GM10266 (cell line): ENCODE results near the gene MYO9B.

Source experiments
- DNase-seq: peaks from one replicate; pipeline ENCODE4 v3.0.0; 2012; ENCODE audit errors: extremely low spot score
- TF ChIP-seq, protein P1 (sequence below): IDR thresholded peaks from 2 replicates; pipeline ENCODE4 v1.5.1; 2012; ENCODE audit warnings: mild to moderate bottlenecking, low read depth; ENCODE audit not compliant: control insufficient read depth, insufficient read depth; ENCODE audit errors: missing control alignments

MYO9B gene, protein sequence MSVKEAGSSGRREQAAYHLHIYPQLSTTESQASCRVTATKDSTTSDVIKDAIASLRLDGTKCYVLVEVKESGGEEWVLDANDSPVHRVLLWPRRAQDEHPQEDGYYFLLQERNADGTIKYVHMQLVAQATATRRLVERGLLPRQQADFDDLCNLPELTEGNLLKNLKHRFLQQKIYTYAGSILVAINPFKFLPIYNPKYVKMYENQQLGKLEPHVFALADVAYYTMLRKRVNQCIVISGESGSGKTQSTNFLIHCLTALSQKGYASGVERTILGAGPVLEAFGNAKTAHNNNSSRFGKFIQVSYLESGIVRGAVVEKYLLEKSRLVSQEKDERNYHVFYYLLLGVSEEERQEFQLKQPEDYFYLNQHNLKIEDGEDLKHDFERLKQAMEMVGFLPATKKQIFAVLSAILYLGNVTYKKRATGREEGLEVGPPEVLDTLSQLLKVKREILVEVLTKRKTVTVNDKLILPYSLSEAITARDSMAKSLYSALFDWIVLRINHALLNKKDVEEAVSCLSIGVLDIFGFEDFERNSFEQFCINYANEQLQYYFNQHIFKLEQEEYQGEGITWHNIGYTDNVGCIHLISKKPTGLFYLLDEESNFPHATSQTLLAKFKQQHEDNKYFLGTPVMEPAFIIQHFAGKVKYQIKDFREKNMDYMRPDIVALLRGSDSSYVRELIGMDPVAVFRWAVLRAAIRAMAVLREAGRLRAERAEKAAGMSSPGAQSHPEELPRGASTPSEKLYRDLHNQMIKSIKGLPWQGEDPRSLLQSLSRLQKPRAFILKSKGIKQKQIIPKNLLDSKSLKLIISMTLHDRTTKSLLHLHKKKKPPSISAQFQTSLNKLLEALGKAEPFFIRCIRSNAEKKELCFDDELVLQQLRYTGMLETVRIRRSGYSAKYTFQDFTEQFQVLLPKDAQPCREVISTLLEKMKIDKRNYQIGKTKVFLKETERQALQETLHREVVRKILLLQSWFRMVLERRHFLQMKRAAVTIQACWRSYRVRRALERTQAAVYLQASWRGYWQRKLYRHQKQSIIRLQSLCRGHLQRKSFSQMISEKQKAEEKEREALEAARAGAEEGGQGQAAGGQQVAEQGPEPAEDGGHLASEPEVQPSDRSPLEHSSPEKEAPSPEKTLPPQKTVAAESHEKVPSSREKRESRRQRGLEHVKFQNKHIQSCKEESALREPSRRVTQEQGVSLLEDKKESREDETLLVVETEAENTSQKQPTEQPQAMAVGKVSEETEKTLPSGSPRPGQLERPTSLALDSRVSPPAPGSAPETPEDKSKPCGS (N-terminal part only)

DNA sequence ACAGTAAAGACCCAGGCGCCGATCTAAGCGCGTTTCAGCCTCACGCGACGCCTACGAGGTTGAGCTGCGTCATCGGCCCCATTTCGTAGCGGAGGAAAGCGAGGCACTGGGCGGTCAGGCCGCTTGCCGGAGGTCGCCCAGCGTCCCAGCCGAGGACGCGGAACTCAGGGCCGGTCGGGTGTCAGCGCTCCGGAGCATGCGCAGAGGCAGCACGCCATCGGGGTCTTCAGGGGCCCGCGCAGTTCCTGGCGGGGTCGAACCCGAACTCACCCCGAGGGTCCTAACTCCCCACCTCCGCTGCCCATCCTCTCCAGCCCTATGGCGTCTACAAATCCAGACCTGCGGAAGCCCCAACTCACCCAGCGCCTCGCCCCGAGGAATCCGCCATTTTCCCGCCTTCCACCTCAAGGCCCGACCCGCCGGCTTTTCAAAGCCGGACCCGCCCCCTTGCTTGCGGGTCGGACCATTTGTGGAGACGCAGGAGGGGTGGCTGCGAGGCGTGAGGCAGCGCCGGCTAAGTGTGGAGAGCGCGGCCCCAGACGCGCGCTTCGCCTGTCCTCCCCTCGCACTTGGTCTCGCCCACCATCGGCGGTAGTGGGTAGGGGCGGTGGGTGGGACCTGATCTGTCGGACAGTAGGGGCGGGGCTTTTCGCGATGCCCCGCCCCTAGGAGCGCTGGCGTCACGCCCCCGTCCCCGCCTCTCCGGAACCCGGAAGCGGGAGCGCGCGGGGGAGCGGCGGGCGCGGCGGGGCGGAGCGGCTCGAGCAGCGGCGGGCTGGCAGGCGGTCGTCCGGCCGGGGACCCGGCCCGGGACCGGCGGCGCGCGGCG lies at the start of gene MYO9B, which contains the start of gene HAUS8:
MYO9B (plus strand) TSS at position 743 of the 829 bp plus-strand sequence. CDS start 25,941 bp downstream, outside the sequence.
HAUS8 (minus strand) TSS at position 418 of the 829 bp plus-strand sequence; CDS start at position 388, 30 bp downstream.
- TF ChIP-seq, protein P1, sequence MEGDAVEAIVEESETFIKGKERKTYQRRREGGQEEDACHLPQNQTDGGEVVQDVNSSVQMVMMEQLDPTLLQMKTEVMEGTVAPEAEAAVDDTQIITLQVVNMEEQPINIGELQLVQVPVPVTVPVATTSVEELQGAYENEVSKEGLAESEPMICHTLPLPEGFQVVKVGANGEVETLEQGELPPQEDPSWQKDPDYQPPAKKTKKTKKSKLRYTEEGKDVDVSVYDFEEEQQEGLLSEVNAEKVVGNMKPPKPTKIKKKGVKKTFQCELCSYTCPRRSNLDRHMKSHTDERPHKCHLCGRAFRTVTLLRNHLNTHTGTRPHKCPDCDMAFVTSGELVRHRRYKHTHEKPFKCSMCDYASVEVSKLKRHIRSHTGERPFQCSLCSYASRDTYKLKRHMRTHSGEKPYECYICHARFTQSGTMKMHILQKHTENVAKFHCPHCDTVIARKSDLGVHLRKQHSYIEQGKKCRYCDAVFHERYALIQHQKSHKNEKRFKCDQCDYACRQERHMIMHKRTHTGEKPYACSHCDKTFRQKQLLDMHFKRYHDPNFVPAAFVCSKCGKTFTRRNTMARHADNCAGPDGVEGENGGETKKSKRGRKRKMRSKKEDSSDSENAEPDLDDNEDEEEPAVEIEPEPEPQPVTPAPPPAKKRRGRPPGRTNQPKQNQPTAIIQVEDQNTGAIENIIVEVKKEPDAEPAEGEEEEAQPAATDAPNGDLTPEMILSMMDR, result no peak
- DNase-seq, result peak; percentile 98

DNA sequence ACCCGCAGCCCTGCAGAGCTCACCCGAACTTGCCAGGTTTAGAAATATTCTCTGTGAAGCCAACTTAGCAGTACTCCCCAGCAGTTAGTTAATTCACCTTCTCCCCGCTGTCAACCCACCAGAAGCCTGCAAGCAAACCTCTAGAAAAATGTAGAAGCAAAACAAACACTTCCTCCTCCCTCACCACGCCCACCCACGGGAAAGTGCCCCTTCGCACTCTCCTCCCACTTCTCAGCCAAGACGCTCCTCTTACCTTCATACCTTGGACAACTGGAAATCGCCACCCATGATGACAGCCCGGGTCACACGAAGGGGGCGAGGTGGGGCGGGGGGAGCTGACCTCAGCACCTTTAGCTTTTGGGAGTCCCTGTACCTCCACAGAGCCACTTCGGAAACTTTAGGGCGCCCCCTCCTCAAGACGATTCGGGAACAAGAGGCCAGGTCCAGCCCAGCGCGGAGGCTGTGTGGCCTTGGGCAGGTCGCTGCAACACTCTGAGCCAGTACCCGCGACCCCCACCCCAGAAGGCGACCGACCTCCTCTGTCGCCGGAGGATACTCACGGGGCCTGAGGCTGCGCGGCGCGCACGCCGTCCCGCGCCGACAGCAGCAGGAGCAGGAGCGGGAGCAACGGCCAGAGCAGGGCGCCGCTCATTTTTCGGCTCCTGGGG lies 49.5 kb upstream of the MYO9B start:
- TF ChIP-seq, protein P1, result no peak
- DNase-seq, result no peak

DNA sequence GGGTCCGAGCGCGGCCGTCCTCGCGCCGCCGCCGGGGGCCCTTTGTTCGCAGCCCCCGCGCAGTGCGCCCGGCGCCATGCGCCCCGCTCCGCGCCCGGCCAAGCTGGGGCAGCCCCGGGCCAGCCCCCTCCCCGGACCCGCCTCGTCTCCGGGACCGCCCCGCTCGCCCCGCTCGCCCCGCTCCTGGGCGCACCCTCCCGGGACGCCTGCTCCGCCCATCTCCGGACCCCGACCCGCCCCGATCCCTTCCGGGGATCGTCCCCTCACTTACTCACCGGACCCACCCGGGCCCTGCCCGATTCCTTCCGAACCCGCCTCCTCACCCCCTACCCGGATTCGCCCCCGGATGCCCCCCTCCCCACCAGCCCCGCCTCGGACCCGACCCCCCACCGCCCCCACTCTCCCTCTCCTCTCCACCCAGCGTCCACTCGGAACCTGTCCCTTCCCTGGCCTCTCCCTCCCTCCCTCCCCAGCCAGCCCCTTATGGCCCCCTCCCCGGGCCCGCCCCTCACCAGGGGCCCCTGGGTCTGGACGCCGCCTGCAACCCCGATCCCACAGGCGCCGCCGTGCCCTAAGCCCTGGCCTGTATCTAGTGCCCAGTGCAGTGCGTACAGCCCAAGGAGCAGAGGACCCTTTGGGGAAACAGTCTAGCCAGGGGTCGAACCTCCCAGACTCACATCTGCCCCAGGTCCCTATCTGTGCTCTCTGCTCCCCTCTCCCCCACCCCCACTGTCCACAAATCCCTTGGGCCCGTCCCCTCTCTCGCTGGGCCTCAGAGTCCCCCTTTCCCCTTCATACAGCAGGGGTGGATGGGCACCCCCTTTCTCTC lies 48.7 kb upstream of the MYO9B start, which contains the start of gene CPAMD8:
CPAMD8 (minus strand) TSS at position 105 of the 829 bp plus-strand sequence. CDS start 168 bp downstream, outside the sequence.
- TF ChIP-seq, protein P1, result no peak
- no peak for DNase-seq

DNA sequence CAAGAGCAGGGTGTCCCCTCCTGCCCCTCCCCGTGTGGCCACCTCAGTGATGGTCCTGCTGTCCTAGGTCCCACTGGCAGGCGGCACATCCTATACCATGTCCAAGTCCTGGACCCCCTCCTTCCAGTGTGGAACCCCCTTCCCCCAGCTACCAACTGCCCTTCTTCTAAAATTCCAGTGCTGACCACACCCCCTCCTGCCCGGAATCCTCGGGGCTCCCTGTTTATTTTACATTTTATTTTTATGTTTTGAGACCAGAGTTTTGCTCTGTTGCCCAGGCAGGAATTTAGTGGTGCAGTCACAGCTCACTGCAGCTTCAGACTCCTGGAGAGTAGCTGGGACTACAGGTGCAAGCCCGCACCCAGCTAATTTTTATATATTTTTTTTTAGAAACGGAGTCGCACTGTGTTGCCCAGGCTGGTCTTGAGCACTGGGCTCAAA lies 48.0 kb upstream of the MYO9B start:
- DNase-seq, result no peak
- TF ChIP-seq, protein P1, result no peak

DNA sequence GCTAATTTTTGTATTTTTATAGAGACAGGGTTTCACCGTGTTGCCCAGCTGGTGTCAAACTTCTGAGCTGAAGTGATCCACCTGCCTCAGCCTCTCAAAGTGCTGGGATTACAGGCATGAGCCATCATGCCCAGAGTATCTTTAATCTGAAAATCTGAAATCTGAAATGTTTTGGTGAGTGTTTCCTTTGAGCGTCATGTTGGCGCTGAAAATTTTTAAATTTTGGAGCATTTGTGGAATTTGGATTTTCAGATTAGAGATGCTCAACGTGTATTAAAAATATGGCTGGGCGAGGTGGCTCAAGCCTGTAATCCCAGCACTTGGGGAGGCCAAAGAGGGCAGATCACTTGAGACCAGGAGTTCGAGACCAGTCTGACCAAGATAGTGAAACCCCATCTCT lies 43.8 kb upstream of the MYO9B start:
- TF ChIP-seq, protein P1, result no peak
- DNase-seq, result no peak
